Breast epithelium (tissue), 4 donors: ENCODE results near the gene CRLF2. TPM values are rescaled to one million over a fixed set of nuclear protein-coding genes. Genes with fewer than 3 reads are reported as not detected.
"Not testable (repeated sequence)": the region's sequence is repeated elsewhere in the genome, so short reads cannot be mapped to it uniquely, and the experiment has no call there.

Source experiments
- DNase-seq, 2 donors: peaks; one replicate each; pipeline ENCODE4 v3.0.0-alpha.2; 2019; ENCODE audit warnings: low spot score in 2 of 2
- H3K27ac ChIP-seq, 2 donors: fragments of 200-600 bp; sonication (generic) in 1 of 2; one replicate each; pipeline ENCODE4 v1.5.1; 2016 to 2019; ENCODE audit warnings: mild to moderate bottlenecking in 1 of 2
- H3K27me3 ChIP-seq, 2 donors: fragments of 200-600 bp; sonication (generic) in 1 of 2; one replicate each; pipeline versions ENCODE4 v1.5.1 to v1.6.0; 2017 to 2019; ENCODE audit warnings: control low read depth in 1 of 2, mild to moderate bottlenecking in 1 of 2
- H3K36me3 ChIP-seq: fragments of 200-600 bp; one replicate; pipeline ENCODE4 v1.5.1; 2019
- H3K4me1 ChIP-seq, 2 donors: fragments of 200-600 bp; sonication (generic); one replicate each; pipeline ENCODE4 v1.5.1; 2016 to 2019; ENCODE audit warnings: control low read depth in 1 of 2
- H3K4me3 ChIP-seq, 3 donors: fragments of 200-600 bp; sonication (generic); 1 replicate in 2 of 3; 2 replicates in 1 of 3; pipeline ENCODE4 v1.5.1; 2016 to 2019; ENCODE audit warnings: mild to moderate bottlenecking in 3 of 3, moderate library complexity in 2 of 3
- H3K9me3 ChIP-seq, 2 donors: fragments of 200-600 bp; sonication (generic) in 1 of 2; one replicate each; pipeline ENCODE4 v1.5.1; 2016 to 2019; ENCODE audit warnings: control low read depth in 1 of 2
- CTCF ChIP-seq, 3 donors: fragments of 450-650 bp; IDR thresholded peaks; one replicate each; pipeline ENCODE4 v1.5.1; 2016 to 2017; ENCODE audit warnings: antibody characterized with exemption in 3 of 3, mild to moderate bottlenecking in 3 of 3, moderate library complexity in 3 of 3
- POLR2A ChIP-seq: fragments of 450-650 bp; IDR thresholded peaks from one replicate; pipeline ENCODE4 v1.6.1; 2016; ENCODE audit warnings: antibody characterized with exemption, mild to moderate bottlenecking, moderate library complexity
- POLR2AphosphoS5 ChIP-seq, 3 donors: sonication (generic); formaldehyde crosslinking; IDR thresholded peaks; one replicate each; pipeline ENCODE4 v1.6.1; 2017; ENCODE audit warnings: antibody characterized with exemption in 3 of 3
- intact Hi-C: fragments of 100-400 bp; cut with DNase I; formaldehyde crosslinking; loops from one replicate; pipeline ENCODE4 v1.15.1; 2023; ENCODE audit warnings: low total_unique reads
- total RNA-seq, 3 donors: library from RNA; depleted of rRNA; stranded (reverse); fragments of >200 nt; gene quantifications; one replicate each; pipeline ENCODE4 v1.1.0, GENCODE V29; 2016

CRLF2 gene
- under 1 TPM in 2 of 3 donors, not detected in 1; 0.88 to 0.96 TPM for total RNA-seq

- Histone ChIP-seq H3K9me3 (peaks cover 0 to 3% of the 10 kb centered on the region in 2 donors), H3K36me3 (no peaks in the 10 kb centered on the region), H3K4me1 (no peaks in the 10 kb centered on the region), H3K4me3 (no peak within 1 kb of the TSS), H3K27me3 (peaks cover 0 to 3% of the 10 kb centered on the region in 2 donors), H3K27ac (no peak within 1 kb of the TSS)
- no peak for DNase-seq
- intact Hi-C loops, result no loop called here
- no peak for TF ChIP-seq POLR2AphosphoS5 (IDR thresholded peaks at IDR 0.05)
- no peak for TF ChIP-seq POLR2A
- TF ChIP-seq CTCF (IDR thresholded peaks at IDR 0.05), result no peak
These were observed at the start of gene CRLF2 for GRCh38 chrX:1212532-1212931. Gene CRLF2 (minus strand): TSS chrX:1212649. CDS start chrX:1212634, 15 bp downstream.

GRCh38 chrX:1261771-1262170 is 49.3 kb upstream of the CRLF2 start:
- H3K36me3 ChIP-seq, H3K4me3 ChIP-seq, H3K27ac ChIP-seq, H3K27me3 ChIP-seq, DNase-seq, intact Hi-C loops, H3K9me3 ChIP-seq, H3K4me1 ChIP-seq: not testable (repeated sequence)

GRCh38 chrX:1261285-1261684 is 48.8 kb upstream of the CRLF2 start:
- Histone ChIP-seq H3K27me3 (no peaks in the 10 kb centered on the region), H3K36me3 (no peaks in the 10 kb centered on the region), H3K27ac (no peak overlapping the region), H3K4me3 (no peak overlapping the region), H3K4me1 (no peaks in the 10 kb centered on the region), H3K9me3 (no peaks in the 10 kb centered on the region)
- no peak for TF ChIP-seq POLR2AphosphoS5 (IDR thresholded peaks at IDR 0.05)
- TF ChIP-seq CTCF (IDR thresholded peaks at IDR 0.05), result no peak
- TF ChIP-seq POLR2A, result no peak
- intact Hi-C loops, result no loop called here
- no peak for DNase-seq

- intact Hi-C loops, result no loop called here
- peaks cover 0 to 15% of the 10 kb centered on the region in 2 donors for H3K27me3 ChIP-seq
These were observed 40.4 kb upstream of the CRLF2 start for GRCh38 chrX:1252861-1253260.

GRCh38 chrX:1249101-1249887 is 36.8 kb upstream of the CRLF2 start:
- peak overlapping the region in 2 of 3 donors; percentile 16 to 28 for H3K4me3 ChIP-seq
- peak overlapping the region in 1 of 2 donors; percentile 2 for H3K27ac ChIP-seq
- TF ChIP-seq CTCF (IDR thresholded peaks at IDR 0.05) (no peak), POLR2A (no peak), POLR2AphosphoS5 (IDR thresholded peaks at IDR 0.05) (no peak)
- no peak for DNase-seq
- intact Hi-C loops, result loop anchor here (10.0 kb wide), 1 partner anchor 326 kb away; no protein-coding TSS in a partner anchor
- no peaks in the 10 kb centered on the region for H3K9me3 ChIP-seq
- no peaks in the 10 kb centered on the region for H3K4me1 ChIP-seq
- no peaks in the 10 kb centered on the region for H3K36me3 ChIP-seq
- H3K27me3 ChIP-seq, result peaks cover 0 to 15% of the 10 kb centered on the region in 2 donors

More at GRCh38 chrX:1252861-1253260, 40.4 kb upstream of the CRLF2 start:
- Histone ChIP-seq H3K36me3 (no peaks in the 10 kb centered on the region), H3K4me1 (no peaks in the 10 kb centered on the region), H3K9me3 (no peaks in the 10 kb centered on the region), H3K27ac (no peak overlapping the region), H3K4me3 (no peak overlapping the region)
- no peak for TF ChIP-seq CTCF (IDR thresholded peaks at IDR 0.05)
- no peak for TF ChIP-seq POLR2A
- TF ChIP-seq POLR2AphosphoS5 (IDR thresholded peaks at IDR 0.05), result no peak
- no peak for DNase-seq
